Smooth muscle cell (in vitro differentiated cells): ENCODE data around the gene PPAN. TPM values are rescaled to one million over a fixed set of nuclear protein-coding genes. Genes with fewer than 3 reads are reported as not detected.

Experiments used
- DNase-seq: peaks from one replicate; lab custom pipeline; 2025; ENCODE audit not compliant: unreplicated experiment; lab: John Stamatoyannopoulos, UW
- H2AFZ ChIP-seq: fragments of 200-600 bp; sonication (generic); 2 replicates; pipeline ENCODE4 v1.6.0; 2016; ENCODE audit warnings: antibody characterized with exemption, low read depth, mild to moderate bottlenecking
- H3F3A ChIP-seq: fragments of 200-600 bp; sonication (generic); 2 replicates; pipeline ENCODE4 v1.6.0; 2017; ENCODE audit warnings: antibody characterized with exemption, low read depth
- H3K27ac ChIP-seq: fragments of 200-600 bp; sonication (generic); 2 replicates; pipeline ENCODE4 v1.5.1; 2016; ENCODE audit warnings: low read depth, mild to moderate bottlenecking
- H3K27me3 ChIP-seq: fragments of 200-600 bp; sonication (generic); 2 replicates; pipeline ENCODE4 v1.6.1; 2016; ENCODE audit warnings: low read depth, mild to moderate bottlenecking
- H3K36me3 ChIP-seq: fragments of 200-600 bp; sonication (generic); 2 replicates; pipeline ENCODE4 v1.5.1; 2016; ENCODE audit warnings: low read depth
- H3K4me1 ChIP-seq: fragments of 200-600 bp; sonication (generic); 2 replicates; pipeline ENCODE4 v1.5.1; 2016; ENCODE audit warnings: low read depth
- H3K4me2 ChIP-seq: fragments of 200-600 bp; sonication (generic); 2 replicates; pipeline ENCODE4 v1.6.0; 2016; ENCODE audit warnings: mild to moderate bottlenecking
- H3K4me3 ChIP-seq: fragments of 200-600 bp; sonication (generic); 2 replicates; pipeline ENCODE4 v1.5.1; 2016; ENCODE audit warnings: mild to moderate bottlenecking
- H3K79me2 ChIP-seq: fragments of 200-600 bp; sonication (generic); 2 replicates; pipeline ENCODE4 v1.6.0; 2016; ENCODE audit warnings: low read depth, mild to moderate bottlenecking
- H3K9ac ChIP-seq: fragments of 200-600 bp; sonication (generic); 2 replicates; pipeline ENCODE4 v1.6.0; 2016; ENCODE audit warnings: low read depth
- H3K9me3 ChIP-seq: fragments of 200-600 bp; sonication (generic); replicated peaks from 2 replicates; pipeline ENCODE4 v1.5.1; 2016; ENCODE audit warnings: low read depth
- H4K20me1 ChIP-seq: fragments of 200-600 bp; sonication (generic); 2 replicates; pipeline ENCODE4 v1.6.0; 2016; ENCODE audit warnings: low read depth
- CTCF ChIP-seq: fragments of 200-600 bp; sonication (generic); IDR thresholded peaks from 2 replicates; pipeline ENCODE4 v1.5.1; 2017; ENCODE audit warnings: borderline replicate concordance, mild to moderate bottlenecking, antibody characterized with exemption; ENCODE audit not compliant: insufficient read depth, poor library complexity, severe bottlenecking
- WGBS: methylation state at CpG from one replicate; pipeline ENCODE4 v1.1.7; 2016; ENCODE audit warnings: low lambda C conversion rate; 5-methylcytosine and 5-hydroxymethylcytosine counted together
- polyA plus RNA-seq: library from polyadenylated mRNA; unstranded; fragments of >200 nt; fragmentation: Nextera tagmentation; extraction: Ambion mirVana; gene quantifications from 2 replicates; pipeline ENCODE4 v1.2.1, GENCODE V29; 2016
- total RNA-seq: library from RNA; depleted of rRNA; stranded (reverse); fragments of >200 nt; gene quantifications from 2 replicates; pipeline ENCODE4 v1.2.3, GENCODE V29; 2014

The PPAN gene
- 9.7 and 11.1 TPM in 2 replicates for total RNA-seq
- polyA plus RNA-seq = 22.6 and 25.6 TPM in 2 replicates

GRCh38 chr19:10106100-10106936 is at the start of gene PPAN:
TSS of gene PPAN (plus strand) at chr19:10106362. CDS start at chr19:10106395, 33 bp downstream.
- Histone ChIP-seq H3K79me2 (peaks cover 22% of the 10 kb centered on the region), H3K27me3 (no peaks in the 10 kb centered on the region), H3K9ac (peak within 1 kb of the TSS; percentile 85), H3K27ac (peak within 1 kb of the TSS; percentile 82), H2AFZ (no peak within 1 kb of the TSS), H3K9me3 (no peaks in the 10 kb centered on the region), H3K4me3 (peak within 1 kb of the TSS; percentile 60), H3K4me1 (peaks cover 10% of the 10 kb centered on the region), H3F3A (no peaks in the 10 kb centered on the region), H3K36me3 (no peaks in the 10 kb centered on the region), H4K20me1 (no peaks in the 10 kb centered on the region), H3K4me2 (peak within 1 kb of the TSS; percentile 94)
- WGBS = 1% methylated on average over 66 of the region's 71 CpGs
- TF ChIP-seq CTCF = no peak
- peak; percentile 79 for DNase-seq

GRCh38 chr19:10061717-10062310 is 44.3 kb upstream of the PPAN start:
- Histone ChIP-seq H3K4me2 (no peak overlapping the region), H3K9me3 (no peaks in the 10 kb centered on the region), H3K36me3 (no peaks in the 10 kb centered on the region), H3K27me3 (peaks cover 3% of the 10 kb centered on the region), H3F3A (no peaks in the 10 kb centered on the region), H3K79me2 (no peaks in the 10 kb centered on the region), H4K20me1 (no peaks in the 10 kb centered on the region), H3K4me1 (no peaks in the 10 kb centered on the region), H3K4me3 (no peak overlapping the region), H2AFZ (no peak overlapping the region), H3K27ac (no peak overlapping the region), H3K9ac (no peak overlapping the region)
- no peak for DNase-seq
- TF ChIP-seq CTCF = no peak
- WGBS = 38% methylated on average over 18 of the region's 21 CpGs

- H3K9ac ChIP-seq = no peak overlapping the region
- H4K20me1 ChIP-seq = no peaks in the 10 kb centered on the region
- H3K27me3 ChIP-seq = no peaks in the 10 kb centered on the region
- no peak for TF ChIP-seq CTCF
- no peaks in the 10 kb centered on the region for H3K36me3 ChIP-seq
- no peak for DNase-seq
- no peak overlapping the region for H3K4me2 ChIP-seq
- H3K4me1 ChIP-seq = no peaks in the 10 kb centered on the region
- 88% methylated on average over 4 of the region's 4 CpGs for WGBS
- no peaks in the 10 kb centered on the region for H3K9me3 ChIP-seq
- no peaks in the 10 kb centered on the region for H3F3A ChIP-seq
- no peak overlapping the region for H3K27ac ChIP-seq
- H3K4me3 ChIP-seq = no peak overlapping the region
- H2AFZ ChIP-seq = no peak overlapping the region
- no peaks in the 10 kb centered on the region for H3K79me2 ChIP-seq
Measured at GRCh38 chr19:10068205-10068604, 38.0 kb upstream of the PPAN start.
